ENCODE data around the gene IFIT3. TPM values are rescaled to one million over a fixed set of nuclear protein-coding genes. Genes with fewer than 3 reads are reported as not detected.

Gene IFIT3
- total and polyA plus RNA-seq, 2 of the 8 experiments (the other 6 are each of a cell fraction or from before 2014, with no cell fraction given), result 0.12 to 0.84 TPM

DNA sequence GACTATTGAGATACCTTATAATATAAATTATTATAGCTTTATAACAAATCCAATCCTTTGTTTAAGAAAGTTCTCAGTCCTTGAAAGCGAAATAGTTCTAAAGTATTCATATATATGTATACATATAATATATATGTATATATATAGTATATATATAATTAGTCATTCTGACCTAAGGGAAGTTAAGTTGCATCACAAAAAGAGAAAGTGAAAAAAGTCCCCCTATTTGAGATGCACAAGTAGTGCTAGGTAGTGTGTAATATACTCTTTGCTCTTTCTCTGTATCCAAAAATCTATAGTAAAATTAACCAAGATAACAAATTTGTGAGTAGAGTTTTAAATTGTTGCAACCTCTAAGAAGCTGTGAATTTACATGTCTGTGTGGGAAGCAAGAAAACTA is 36.7 kb downstream of the IFIT3 start (continued):
- TF ChIP-seq, protein P1, sequence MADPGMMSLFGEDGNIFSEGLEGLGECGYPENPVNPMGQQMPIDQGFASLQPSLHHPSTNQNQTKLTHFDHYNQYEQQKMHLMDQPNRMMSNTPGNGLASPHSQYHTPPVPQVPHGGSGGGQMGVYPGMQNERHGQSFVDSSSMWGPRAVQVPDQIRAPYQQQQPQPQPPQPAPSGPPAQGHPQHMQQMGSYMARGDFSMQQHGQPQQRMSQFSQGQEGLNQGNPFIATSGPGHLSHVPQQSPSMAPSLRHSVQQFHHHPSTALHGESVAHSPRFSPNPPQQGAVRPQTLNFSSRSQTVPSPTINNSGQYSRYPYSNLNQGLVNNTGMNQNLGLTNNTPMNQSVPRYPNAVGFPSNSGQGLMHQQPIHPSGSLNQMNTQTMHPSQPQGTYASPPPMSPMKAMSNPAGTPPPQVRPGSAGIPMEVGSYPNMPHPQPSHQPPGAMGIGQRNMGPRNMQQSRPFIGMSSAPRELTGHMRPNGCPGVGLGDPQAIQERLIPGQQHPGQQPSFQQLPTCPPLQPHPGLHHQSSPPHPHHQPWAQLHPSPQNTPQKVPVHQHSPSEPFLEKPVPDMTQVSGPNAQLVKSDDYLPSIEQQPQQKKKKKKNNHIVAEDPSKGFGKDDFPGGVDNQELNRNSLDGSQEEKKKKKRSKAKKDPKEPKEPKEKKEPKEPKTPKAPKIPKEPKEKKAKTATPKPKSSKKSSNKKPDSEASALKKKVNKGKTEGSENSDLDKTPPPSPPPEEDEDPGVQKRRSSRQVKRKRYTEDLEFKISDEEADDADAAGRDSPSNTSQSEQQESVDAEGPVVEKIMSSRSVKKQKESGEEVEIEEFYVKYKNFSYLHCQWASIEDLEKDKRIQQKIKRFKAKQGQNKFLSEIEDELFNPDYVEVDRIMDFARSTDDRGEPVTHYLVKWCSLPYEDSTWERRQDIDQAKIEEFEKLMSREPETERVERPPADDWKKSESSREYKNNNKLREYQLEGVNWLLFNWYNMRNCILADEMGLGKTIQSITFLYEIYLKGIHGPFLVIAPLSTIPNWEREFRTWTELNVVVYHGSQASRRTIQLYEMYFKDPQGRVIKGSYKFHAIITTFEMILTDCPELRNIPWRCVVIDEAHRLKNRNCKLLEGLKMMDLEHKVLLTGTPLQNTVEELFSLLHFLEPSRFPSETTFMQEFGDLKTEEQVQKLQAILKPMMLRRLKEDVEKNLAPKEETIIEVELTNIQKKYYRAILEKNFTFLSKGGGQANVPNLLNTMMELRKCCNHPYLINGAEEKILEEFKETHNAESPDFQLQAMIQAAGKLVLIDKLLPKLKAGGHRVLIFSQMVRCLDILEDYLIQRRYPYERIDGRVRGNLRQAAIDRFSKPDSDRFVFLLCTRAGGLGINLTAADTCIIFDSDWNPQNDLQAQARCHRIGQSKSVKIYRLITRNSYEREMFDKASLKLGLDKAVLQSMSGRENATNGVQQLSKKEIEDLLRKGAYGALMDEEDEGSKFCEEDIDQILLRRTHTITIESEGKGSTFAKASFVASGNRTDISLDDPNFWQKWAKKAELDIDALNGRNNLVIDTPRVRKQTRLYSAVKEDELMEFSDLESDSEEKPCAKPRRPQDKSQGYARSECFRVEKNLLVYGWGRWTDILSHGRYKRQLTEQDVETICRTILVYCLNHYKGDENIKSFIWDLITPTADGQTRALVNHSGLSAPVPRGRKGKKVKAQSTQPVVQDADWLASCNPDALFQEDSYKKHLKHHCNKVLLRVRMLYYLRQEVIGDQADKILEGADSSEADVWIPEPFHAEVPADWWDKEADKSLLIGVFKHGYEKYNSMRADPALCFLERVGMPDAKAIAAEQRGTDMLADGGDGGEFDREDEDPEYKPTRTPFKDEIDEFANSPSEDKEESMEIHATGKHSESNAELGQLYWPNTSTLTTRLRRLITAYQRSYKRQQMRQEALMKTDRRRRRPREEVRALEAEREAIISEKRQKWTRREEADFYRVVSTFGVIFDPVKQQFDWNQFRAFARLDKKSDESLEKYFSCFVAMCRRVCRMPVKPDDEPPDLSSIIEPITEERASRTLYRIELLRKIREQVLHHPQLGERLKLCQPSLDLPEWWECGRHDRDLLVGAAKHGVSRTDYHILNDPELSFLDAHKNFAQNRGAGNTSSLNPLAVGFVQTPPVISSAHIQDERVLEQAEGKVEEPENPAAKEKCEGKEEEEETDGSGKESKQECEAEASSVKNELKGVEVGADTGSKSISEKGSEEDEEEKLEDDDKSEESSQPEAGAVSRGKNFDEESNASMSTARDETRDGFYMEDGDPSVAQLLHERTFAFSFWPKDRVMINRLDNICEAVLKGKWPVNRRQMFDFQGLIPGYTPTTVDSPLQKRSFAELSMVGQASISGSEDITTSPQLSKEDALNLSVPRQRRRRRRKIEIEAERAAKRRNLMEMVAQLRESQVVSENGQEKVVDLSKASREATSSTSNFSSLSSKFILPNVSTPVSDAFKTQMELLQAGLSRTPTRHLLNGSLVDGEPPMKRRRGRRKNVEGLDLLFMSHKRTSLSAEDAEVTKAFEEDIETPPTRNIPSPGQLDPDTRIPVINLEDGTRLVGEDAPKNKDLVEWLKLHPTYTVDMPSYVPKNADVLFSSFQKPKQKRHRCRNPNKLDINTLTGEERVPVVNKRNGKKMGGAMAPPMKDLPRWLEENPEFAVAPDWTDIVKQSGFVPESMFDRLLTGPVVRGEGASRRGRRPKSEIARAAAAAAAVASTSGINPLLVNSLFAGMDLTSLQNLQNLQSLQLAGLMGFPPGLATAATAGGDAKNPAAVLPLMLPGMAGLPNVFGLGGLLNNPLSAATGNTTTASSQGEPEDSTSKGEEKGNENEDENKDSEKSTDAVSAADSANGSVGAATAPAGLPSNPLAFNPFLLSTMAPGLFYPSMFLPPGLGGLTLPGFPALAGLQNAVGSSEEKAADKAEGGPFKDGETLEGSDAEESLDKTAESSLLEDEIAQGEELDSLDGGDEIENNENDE (IDR thresholded peaks at IDR 0.05; ENCODE audit: insufficient replicate concordance, low read length), result no peak
- no peak for TF ChIP-seq ZNF274 (IDR thresholded peaks at IDR 0.05; ENCODE audit: borderline replicate concordance, extremely low read depth, low read length)
- no peak for TF ChIP-seq CTBP2 (IDR thresholded peaks at IDR 0.05; ENCODE audit: borderline replicate concordance, insufficient read depth, insufficient read length, low read length)
- TF ChIP-seq KDM4A (IDR thresholded peaks at IDR 0.05; ENCODE audit: low read depth, low read length, severe bottlenecking), result no peak
- no peak for TF ChIP-seq BRCA1 (IDR thresholded peaks at IDR 0.05; ENCODE audit: low read depth, low read length)
- TF ChIP-seq SAP30 (IDR thresholded peaks at IDR 0.05; ENCODE audit: insufficient read depth, insufficient replicate concordance, low read length), result no peak
- TF ChIP-seq, protein P2, sequence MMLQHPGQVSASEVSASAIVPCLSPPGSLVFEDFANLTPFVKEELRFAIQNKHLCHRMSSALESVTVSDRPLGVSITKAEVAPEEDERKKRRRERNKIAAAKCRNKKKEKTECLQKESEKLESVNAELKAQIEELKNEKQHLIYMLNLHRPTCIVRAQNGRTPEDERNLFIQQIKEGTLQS (IDR thresholded peaks at IDR 0.05; ENCODE audit: insufficient read depth, low read depth, low read length), result no peak
- TF ChIP-seq JUND (IDR thresholded peaks at IDR 0.05; ENCODE audit: low read length), result no peak
- no peak for TF ChIP-seq TBP (IDR thresholded peaks at IDR 0.05; ENCODE audit: low read depth, low read length)
